Measurements from ENCODE around the gene SEC24D.

DNA sequence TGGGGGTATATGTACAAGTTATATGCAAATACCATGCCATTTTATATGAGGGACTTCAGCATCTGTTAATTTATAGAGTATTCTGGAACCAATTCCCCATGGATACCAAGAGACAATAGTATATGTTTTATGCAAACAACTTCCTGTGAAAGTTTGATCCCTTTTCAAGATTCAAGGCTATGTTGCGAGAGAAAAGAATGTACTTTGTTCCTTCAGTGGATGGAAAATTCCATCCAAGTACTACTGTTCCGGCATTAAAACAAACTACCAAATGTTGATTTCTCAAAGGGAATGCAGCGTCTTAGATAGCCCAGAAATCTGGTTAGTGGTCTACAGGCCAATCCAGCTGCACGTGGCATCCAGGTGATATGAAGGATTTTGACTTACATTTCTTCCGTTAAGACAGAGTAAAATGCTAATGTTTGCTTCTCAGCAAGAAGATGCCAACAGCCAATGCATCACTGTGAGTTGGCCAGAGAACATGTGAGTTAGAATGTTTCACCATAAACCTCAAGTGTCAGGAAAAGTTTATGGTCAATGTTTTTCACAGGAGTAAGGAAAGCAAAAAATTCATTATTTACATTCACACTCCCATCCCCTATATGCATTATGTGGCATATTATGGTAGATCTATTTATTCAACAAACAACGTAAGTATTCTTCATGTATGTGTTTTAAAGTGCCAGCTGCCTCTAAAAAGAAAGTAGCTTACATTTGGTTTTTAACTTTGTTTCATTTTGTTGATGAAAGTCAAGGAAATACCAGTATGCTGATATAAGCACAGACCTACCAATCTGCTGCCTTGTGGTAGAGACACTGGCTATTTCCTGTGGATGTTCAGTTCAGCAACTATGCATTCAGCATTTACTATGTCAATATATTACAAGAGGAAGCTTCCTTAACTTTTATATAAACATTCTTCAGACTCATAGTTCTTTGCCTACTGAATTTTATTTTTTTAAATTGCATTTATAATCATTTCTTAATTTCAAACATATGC lies 106.3 kb downstream of the SEC24D start:
- TF ChIP-seq POLR2AphosphoS5 (IDR thresholded peaks at IDR 0.05; ENCODE audit: low read depth, low read length) (no peak), POLR2A (IDR thresholded peaks at IDR 0.05; ENCODE audit: low read depth, low read length) (no peak)

Data from GM12892 (cell line).